ENCODE data around the gene SLC12A4. TPM values are rescaled to one million over a fixed set of nuclear protein-coding genes. Genes with fewer than 3 reads are reported as not detected.

SLC12A4 gene
- total and polyA plus RNA-seq, 2 of the 13 experiments (the other 11 are each of a cell fraction or from before 2014, with no cell fraction given): 65.1 to 84.3 TPM

GRCh38 chr16:67967183-67967957, 1.1 kb downstream of the SLC12A4 start:
- intact Hi-C loops (cut with micrococcal nuclease; ENCODE audit: unreplicated experiment): no loop called here
- in situ Hi-C loops (cut with HindIII; ENCODE audit: extremely low pct_ligation_motif_present, low pct_unique_long_range_greater_than_20kb): no loop called here
- H3K4me2 ChIP-seq (ENCODE audit: low read depth, low read length): peak overlapping the region; percentile 92
- FAIRE-seq (peak; percentile 53), DNase-seq (ENCODE audit: low spot score) (no peak), ATAC-seq (no peak)
- H3K79me2 ChIP-seq (ENCODE audit: insufficient read depth, low read length): peaks cover 62% of the 10 kb centered on the region
- CTCF ChIA-PET (ENCODE audit: low intra/inter-chr PET ratio, low total read pairs): no interaction called here
- TSS peak; percentile 50 for BruUV-seq (replicated peaks)
- H3K4me3 ChIP-seq (replicated peaks in 1 of 3; ENCODE audit: insufficient read depth in 1 of 3, low read depth in 2 of 3, low read length in 3 of 3): peak overlapping the region; percentile 89 to 91 (median 90)
- peaks cover 7 to 12% of the 10 kb centered on the region in 2 experiments for H3K36me3 ChIP-seq (replicated peaks in 1 of 2; ENCODE audit: control insufficient read depth in 1 of 2, insufficient read depth in 2 of 2, low read length in 2 of 2)
- H3K9ac ChIP-seq (ENCODE audit: insufficient read depth, low read depth, low read length): peak overlapping the region; percentile 97
- H3K9me3 ChIP-seq (ENCODE audit: low read length): no peaks in the 10 kb centered on the region
- no peak overlapping the region for H2AFZ ChIP-seq (ENCODE audit: low read length)
- H3K27ac ChIP-seq (ENCODE audit: extremely low read length, insufficient read depth, low read length): peak overlapping the region; percentile 75
- POLR2A ChIA-PET: interaction anchor here (0.6 to 12.9 kb wide), 20 partner anchors 8 to 405 kb away, joined by 3 to 226 read pairs (median 10); partner anchors contain the start of genes CTCF, CTRL, DDX28 and DPEP2
- 7% methylated on average over 18 of the region's 18 CpGs for WGBS (ENCODE audit: low lambda C conversion rate)
- peaks cover 62% of the 10 kb centered on the region for H3K4me1 ChIP-seq (ENCODE audit: insufficient read depth, low read length)
- no peaks in the 10 kb centered on the region; a peak in 1 of 5 replicates for H3K27me3 ChIP-seq (ENCODE audit: control insufficient read depth in 1 of 2, insufficient read depth in 2 of 2, low read length in 2 of 2)
- peaks cover 16% of the 10 kb centered on the region for H4K20me1 ChIP-seq (ENCODE audit: insufficient read depth, low read length)
- TF ChIP-seq HNRNPUL1 (IDR thresholded peaks at IDR 0.05; ENCODE audit: low read depth, low read length) (no peak), RFXAP (CRISPR knock-in tag; IDR thresholded peaks at IDR 0.05; ENCODE audit: borderline replicate concordance) (no peak; the same call in 1 of the 2 replicates), ZNF770 (CRISPR knock-in tag; IDR thresholded peaks at IDR 0.05) (no peak), ZNF549 (CRISPR knock-in tag; IDR thresholded peaks at IDR 0.05) (no peak), AFF4 (CRISPR knock-in tag; IDR thresholded peaks at IDR 0.05) (peak; percentile 57; the same call in 1 of the 2 replicates), ZNF646 (CRISPR knock-in tag; IDR thresholded peaks at IDR 0.05) (no peak), CREB1 (IDR thresholded peaks at IDR 0.05) (peak; percentile 80), CREB1 (CRISPR knock-in tag; IDR thresholded peaks at IDR 0.05) (no peak)
